ENCODE data around the gene TAF11.
"Not testable (repeated sequence)": the region's sequence is repeated elsewhere in the genome, so short reads cannot be mapped to it uniquely, and the experiment has no call there.

Gene TAF11

GRCh38 chr6:34884996-34885395 lies 2.8 kb downstream of the TAF11 start:
- no peak for ATAC-seq
- TF ChIP-seq ZC3H10 (CRISPR knock-in tag; IDR thresholded peaks at IDR 0.05) (no peak), TOX (CRISPR knock-in tag; IDR thresholded peaks at IDR 0.05; ENCODE audit: borderline replicate concordance) (no peak), ZNF70 (CRISPR knock-in tag; IDR thresholded peaks at IDR 0.05) (no peak), ISL1 (CRISPR knock-in tag; IDR thresholded peaks at IDR 0.05) (no peak), ESRRG (CRISPR knock-in tag; IDR thresholded peaks at IDR 0.05) (no peak), PPARA (CRISPR knock-in tag; IDR thresholded peaks at IDR 0.05; ENCODE audit: borderline replicate concordance) (no peak), PATZ1 (CRISPR knock-in tag; IDR thresholded peaks at IDR 0.05; ENCODE audit: borderline replicate concordance) (no peak), ZFP30 (CRISPR knock-in tag; IDR thresholded peaks at IDR 0.05) (no peak), CSDC2 (CRISPR knock-in tag; IDR thresholded peaks at IDR 0.05) (no peak), GLIS3 (CRISPR knock-in tag; IDR thresholded peaks at IDR 0.05) (no peak), TCF4 (CRISPR knock-in tag; IDR thresholded peaks at IDR 0.05; ENCODE audit: borderline replicate concordance) (no peak), OSR1 (CRISPR knock-in tag; IDR thresholded peaks at IDR 0.05) (no peak), SNAI2 (CRISPR knock-in tag; IDR thresholded peaks at IDR 0.05) (no peak), RARB (CRISPR knock-in tag; IDR thresholded peaks at IDR 0.05) (no peak), ZNF565 (CRISPR knock-in tag; conservative IDR thresholded peaks at IDR 0.05; ENCODE audit: low read depth) (no peak)
- TF ChIP-seq, protein P1, sequence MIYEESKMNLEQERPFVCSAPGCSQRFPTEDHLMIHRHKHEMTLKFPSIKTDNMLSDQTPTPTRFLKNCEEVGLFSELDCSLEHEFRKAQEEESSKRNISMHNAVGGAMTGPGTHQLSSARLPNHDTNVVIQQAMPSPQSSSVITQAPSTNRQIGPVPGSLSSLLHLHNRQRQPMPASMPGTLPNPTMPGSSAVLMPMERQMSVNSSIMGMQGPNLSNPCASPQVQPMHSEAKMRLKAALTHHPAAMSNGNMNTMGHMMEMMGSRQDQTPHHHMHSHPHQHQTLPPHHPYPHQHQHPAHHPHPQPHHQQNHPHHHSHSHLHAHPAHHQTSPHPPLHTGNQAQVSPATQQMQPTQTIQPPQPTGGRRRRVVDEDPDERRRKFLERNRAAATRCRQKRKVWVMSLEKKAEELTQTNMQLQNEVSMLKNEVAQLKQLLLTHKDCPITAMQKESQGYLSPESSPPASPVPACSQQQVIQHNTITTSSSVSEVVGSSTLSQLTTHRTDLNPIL (CRISPR knock-in tag; IDR thresholded peaks at IDR 0.05; ENCODE audit: low read depth), result no peak
- TF ChIP-seq, protein P2, sequence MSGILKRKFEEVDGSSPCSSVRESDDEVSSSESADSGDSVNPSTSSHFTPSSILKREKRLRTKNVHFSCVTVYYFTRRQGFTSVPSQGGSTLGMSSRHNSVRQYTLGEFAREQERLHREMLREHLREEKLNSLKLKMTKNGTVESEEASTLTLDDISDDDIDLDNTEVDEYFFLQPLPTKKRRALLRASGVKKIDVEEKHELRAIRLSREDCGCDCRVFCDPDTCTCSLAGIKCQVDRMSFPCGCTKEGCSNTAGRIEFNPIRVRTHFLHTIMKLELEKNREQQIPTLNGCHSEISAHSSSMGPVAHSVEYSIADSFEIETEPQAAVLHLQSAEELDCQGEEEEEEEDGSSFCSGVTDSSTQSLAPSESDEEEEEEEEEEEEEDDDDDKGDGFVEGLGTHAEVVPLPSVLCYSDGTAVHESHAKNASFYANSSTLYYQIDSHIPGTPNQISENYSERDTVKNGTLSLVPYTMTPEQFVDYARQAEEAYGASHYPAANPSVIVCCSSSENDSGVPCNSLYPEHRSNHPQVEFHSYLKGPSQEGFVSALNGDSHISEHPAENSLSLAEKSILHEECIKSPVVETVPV (CRISPR knock-in tag; IDR thresholded peaks at IDR 0.05), result no peak
- TF ChIP-seq, protein P3, sequence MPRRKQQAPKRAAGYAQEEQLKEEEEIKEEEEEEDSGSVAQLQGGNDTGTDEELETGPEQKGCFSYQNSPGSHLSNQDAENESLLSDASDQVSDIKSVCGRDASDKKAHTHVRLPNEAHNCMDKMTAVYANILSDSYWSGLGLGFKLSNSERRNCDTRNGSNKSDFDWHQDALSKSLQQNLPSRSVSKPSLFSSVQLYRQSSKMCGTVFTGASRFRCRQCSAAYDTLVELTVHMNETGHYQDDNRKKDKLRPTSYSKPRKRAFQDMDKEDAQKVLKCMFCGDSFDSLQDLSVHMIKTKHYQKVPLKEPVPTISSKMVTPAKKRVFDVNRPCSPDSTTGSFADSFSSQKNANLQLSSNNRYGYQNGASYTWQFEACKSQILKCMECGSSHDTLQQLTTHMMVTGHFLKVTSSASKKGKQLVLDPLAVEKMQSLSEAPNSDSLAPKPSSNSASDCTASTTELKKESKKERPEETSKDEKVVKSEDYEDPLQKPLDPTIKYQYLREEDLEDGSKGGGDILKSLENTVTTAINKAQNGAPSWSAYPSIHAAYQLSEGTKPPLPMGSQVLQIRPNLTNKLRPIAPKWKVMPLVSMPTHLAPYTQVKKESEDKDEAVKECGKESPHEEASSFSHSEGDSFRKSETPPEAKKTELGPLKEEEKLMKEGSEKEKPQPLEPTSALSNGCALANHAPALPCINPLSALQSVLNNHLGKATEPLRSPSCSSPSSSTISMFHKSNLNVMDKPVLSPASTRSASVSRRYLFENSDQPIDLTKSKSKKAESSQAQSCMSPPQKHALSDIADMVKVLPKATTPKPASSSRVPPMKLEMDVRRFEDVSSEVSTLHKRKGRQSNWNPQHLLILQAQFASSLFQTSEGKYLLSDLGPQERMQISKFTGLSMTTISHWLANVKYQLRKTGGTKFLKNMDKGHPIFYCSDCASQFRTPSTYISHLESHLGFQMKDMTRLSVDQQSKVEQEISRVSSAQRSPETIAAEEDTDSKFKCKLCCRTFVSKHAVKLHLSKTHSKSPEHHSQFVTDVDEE (CRISPR knock-in tag; IDR thresholded peaks at IDR 0.05), result no peak
- TF ChIP-seq, protein P4, sequence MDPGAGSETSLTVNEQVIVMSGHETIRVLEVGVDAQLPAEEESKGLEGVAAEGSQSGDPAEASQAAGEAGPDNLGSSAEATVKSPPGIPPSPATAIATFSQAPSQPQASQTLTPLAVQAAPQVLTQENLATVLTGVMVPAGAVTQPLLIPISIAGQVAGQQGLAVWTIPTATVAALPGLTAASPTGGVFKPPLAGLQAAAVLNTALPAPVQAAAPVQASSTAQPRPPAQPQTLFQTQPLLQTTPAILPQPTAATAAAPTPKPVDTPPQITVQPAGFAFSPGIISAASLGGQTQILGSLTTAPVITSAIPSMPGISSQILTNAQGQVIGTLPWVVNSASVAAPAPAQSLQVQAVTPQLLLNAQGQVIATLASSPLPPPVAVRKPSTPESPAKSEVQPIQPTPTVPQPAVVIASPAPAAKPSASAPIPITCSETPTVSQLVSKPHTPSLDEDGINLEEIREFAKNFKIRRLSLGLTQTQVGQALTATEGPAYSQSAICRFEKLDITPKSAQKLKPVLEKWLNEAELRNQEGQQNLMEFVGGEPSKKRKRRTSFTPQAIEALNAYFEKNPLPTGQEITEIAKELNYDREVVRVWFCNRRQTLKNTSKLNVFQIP (CRISPR knock-in tag; IDR thresholded peaks at IDR 0.05; ENCODE audit: borderline replicate concordance, low read depth), result no peak

DNA sequence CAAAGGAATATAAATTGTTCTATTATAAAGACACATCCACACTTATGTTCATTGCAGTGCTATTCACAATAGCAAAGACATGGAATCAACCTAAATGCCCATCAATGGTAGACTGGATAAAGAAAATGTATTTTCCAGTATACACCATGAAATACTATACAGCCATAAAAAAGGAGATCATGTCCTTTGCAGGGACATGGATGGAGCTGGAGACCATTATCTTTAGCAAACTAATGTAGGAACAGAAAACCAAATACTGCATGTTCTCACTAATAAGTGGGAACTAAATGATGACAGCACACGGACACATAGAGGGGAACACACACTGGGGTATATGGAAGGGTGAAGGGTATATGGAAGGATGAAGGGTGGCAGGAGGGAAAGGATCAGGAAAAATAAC lies 3.8 kb downstream of the TAF11 start:
- not testable (repeated sequence) for ATAC-seq

DNA sequence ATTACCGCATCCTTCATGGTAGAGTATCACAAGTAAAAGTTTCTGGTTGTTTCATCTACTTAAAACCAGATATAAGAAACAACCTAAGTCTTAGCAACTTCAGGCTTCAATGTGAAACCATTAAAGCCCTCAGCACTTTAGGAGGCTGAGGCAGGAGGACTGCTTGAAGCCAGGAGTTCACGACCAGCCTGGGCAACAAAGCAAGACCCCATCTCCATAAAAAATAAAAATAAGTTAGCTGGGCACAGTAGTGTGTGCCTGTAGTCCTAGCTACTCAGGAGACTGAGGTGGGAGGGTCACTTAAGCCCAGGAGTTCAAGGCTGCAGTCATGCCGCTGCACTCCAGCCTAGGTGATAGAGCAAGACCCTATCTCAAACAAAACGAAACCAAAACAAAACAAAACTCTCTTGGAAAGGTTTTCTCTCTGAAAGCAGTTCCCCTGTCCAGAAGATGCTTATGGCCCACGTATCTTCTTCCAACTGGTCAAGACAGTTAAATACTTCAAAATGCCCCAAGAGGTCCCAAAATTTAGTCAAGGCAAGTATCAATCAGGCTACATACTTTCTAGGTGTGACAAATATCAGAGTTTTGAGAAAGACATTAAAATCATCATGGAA lies 9.9 kb downstream of the TAF11 start:
- no peak for ATAC-seq
- TF ChIP-seq ZNF565 (CRISPR knock-in tag; conservative IDR thresholded peaks at IDR 0.05; ENCODE audit: low read depth), result no peak
- TF ChIP-seq ZC3H10 (CRISPR knock-in tag; IDR thresholded peaks at IDR 0.05), result no peak
- no peak for TF ChIP-seq TCF4 (CRISPR knock-in tag; IDR thresholded peaks at IDR 0.05; ENCODE audit: borderline replicate concordance)
- no peak for TF ChIP-seq PPARA (CRISPR knock-in tag; IDR thresholded peaks at IDR 0.05; ENCODE audit: borderline replicate concordance)
- TF ChIP-seq TOX (CRISPR knock-in tag; IDR thresholded peaks at IDR 0.05; ENCODE audit: borderline replicate concordance), result no peak
- no peak for TF ChIP-seq ZNF8 (CRISPR knock-in tag; IDR thresholded peaks at IDR 0.05)
- no peak for TF ChIP-seq OSR1 (CRISPR knock-in tag; IDR thresholded peaks at IDR 0.05)
- no peak for TF ChIP-seq ESRRG (CRISPR knock-in tag; IDR thresholded peaks at IDR 0.05)
- TF ChIP-seq, protein P3 (CRISPR knock-in tag; IDR thresholded peaks at IDR 0.05), result no peak
- TF ChIP-seq ZFP30 (CRISPR knock-in tag; IDR thresholded peaks at IDR 0.05), result no peak
- no peak for TF ChIP-seq ISL1 (CRISPR knock-in tag; IDR thresholded peaks at IDR 0.05)
- TF ChIP-seq SNAI2 (CRISPR knock-in tag; IDR thresholded peaks at IDR 0.05), result no peak
- TF ChIP-seq, protein P2 (CRISPR knock-in tag; IDR thresholded peaks at IDR 0.05), result no peak
- TF ChIP-seq CSDC2 (CRISPR knock-in tag; IDR thresholded peaks at IDR 0.05), result no peak
- TF ChIP-seq ZNF70 (CRISPR knock-in tag; IDR thresholded peaks at IDR 0.05), result no peak
- TF ChIP-seq, protein P4 (CRISPR knock-in tag; IDR thresholded peaks at IDR 0.05; ENCODE audit: borderline replicate concordance, low read depth), result no peak
- TF ChIP-seq RARB (CRISPR knock-in tag; IDR thresholded peaks at IDR 0.05), result no peak

Measured in SK-N-SH treated with all-trans-retinoic acid at 6 μM for 48 hours (cell line).